HCT116 (cell line): ENCODE data around the gene GPR108. TPM values are rescaled to one million over a fixed set of nuclear protein-coding genes. Genes with fewer than 3 reads are reported as not detected.
A peak's percentile ranks its signal among the peaks of the same experiment; 100 is the strongest.

Experiments
- ATAC-seq: fragments of 200-7000 bp; cut with Tn5 transposase; 2 replicates; pipeline ENCODE4 v1.9.1; 2020; ENCODE audit warnings: mild to moderate bottlenecking, moderate library complexity
- BruUV-seq: library from RNA; stranded (reverse); fragments of 400-500 nt; replicated peaks from 2 replicates; lab custom pipeline; 2021; lab: Mats Ljungman, UMichigan
- CTCF ChIA-PET: fragments of 300-600 bp; sonication (Branson Sonifier 250); formaldehyde crosslinking; loops from one replicate; lab custom pipeline; 2021; ENCODE audit warnings: antibody characterized with exemption; lab: Charles Lee
- POLR2A ChIA-PET: fragments of 300-600, 350-600 bp; sonication (Branson Sonifier 250); formaldehyde crosslinking; loops from one replicate; lab custom pipeline; 2021; ENCODE audit warnings: antibody characterized with exemption; lab: Charles Lee
- RAD21 ChIA-PET, 2 experiments: fragments of 300-600 bp; sonication (Branson Sonifier 250); formaldehyde crosslinking; loops; one replicate each; lab custom pipeline; 2023; ENCODE audit warnings: low total read pairs in 2 of 2; ENCODE audit not compliant: uncharacterized antibody in 2 of 2, unreplicated experiment in 2 of 2, low non-redundant PET in 1 of 2; lab: Charles Lee
- DNase-seq: peaks from one replicate; pipeline ENCODE4 v3.0.0-alpha.2; 2010; ENCODE audit warnings: low read depth, low spot score
- H2AFZ ChIP-seq: fragments of 200-600 bp; shearing (Covaris generic), sonication (generic); 2 replicates; pipeline ENCODE4 v1.6.1; 2017; ENCODE audit warnings: low read depth, mixed run types, mixed read lengths, antibody characterized with exemption, low read length; ENCODE audit not compliant: poor library complexity, severe bottlenecking
- H3K27ac ChIP-seq: 2 replicates; pipeline ENCODE4 v1.5.1; 2012; ENCODE audit warnings: low read depth, low read length
- H3K27me3 ChIP-seq: fragments of 200-600 bp; sonication (generic); 2 replicates; pipeline ENCODE4 v1.6.1; 2016; ENCODE audit warnings: mixed run types, low read length, mixed read lengths; ENCODE audit not compliant: insufficient read depth
- H3K36me3 ChIP-seq, 2 experiments: fragments of 200-500 bp in 1 of 2; fragments of 200-600 bp in 1 of 2; sonication (Bioruptor generic) in 1 of 2; sonication (generic) in 1 of 2; 2 replicates each; pipeline versions ENCODE4 v1.5.1 to v1.6.1; 2014 to 2016; ENCODE audit warnings: low read length in 2 of 2, inconsistent platforms in 1 of 2, mixed read lengths in 1 of 2, mixed run types in 1 of 2; ENCODE audit not compliant: insufficient read depth in 2 of 2, control insufficient read depth in 1 of 2
- H3K4me1 ChIP-seq, 2 experiments: fragments of 200-600 bp in 1 of 2; sonication (generic) in 1 of 2; 2 replicates each; pipeline versions ENCODE4 v1.5.1 to v1.6.1; 2012 to 2017; ENCODE audit warnings: low read length in 2 of 2, inconsistent platforms in 1 of 2, mild to moderate bottlenecking in 1 of 2, mixed read lengths in 1 of 2, mixed run types in 1 of 2, moderate library complexity in 1 of 2; ENCODE audit not compliant: insufficient read depth in 2 of 2, control insufficient read depth in 1 of 2
- H3K4me2 ChIP-seq: fragments of 200-600 bp; sonication (generic); 2 replicates; pipeline ENCODE4 v1.6.1; 2017; ENCODE audit warnings: mixed run types, low read length, mixed read lengths
- H3K4me3 ChIP-seq, 2 experiments: fragments of 200-600 bp in 1 of 2; sonication (generic) in 1 of 2; replicated peaks in 1 of 2; 2 replicates each; pipeline ENCODE4 v1.5.1; 2011 to 2016; ENCODE audit warnings: low read length in 2 of 2, control low read depth in 1 of 2, low read depth in 1 of 2, mild to moderate bottlenecking in 1 of 2, mixed read lengths in 1 of 2, mixed run types in 1 of 2
- H3K79me2 ChIP-seq: fragments of 200-600 bp; sonication (generic); 2 replicates; pipeline ENCODE4 v1.6.1; 2017; ENCODE audit warnings: mild to moderate bottlenecking, mixed run types, low read length, moderate library complexity, mixed read lengths; ENCODE audit not compliant: insufficient read depth
- H3K9ac ChIP-seq: fragments of 200-600 bp; sonication (generic); 2 replicates; pipeline ENCODE4 v1.6.1; 2016; ENCODE audit warnings: low read length, mixed read lengths
- H3K9me2 ChIP-seq: fragments of 200-600 bp; sonication (generic), shearing (Covaris generic); 2 replicates; pipeline ENCODE4 v1.6.1; 2017; ENCODE audit warnings: mixed run types, mild to moderate bottlenecking, moderate library complexity; ENCODE audit not compliant: insufficient read depth
- H3K9me3 ChIP-seq, 2 experiments: fragments of 200-500 bp in 1 of 2; fragments of 200-600 bp in 1 of 2; sonication (Bioruptor generic) in 1 of 2; sonication (generic) in 1 of 2; 2 replicates each; pipeline ENCODE4 v1.6.1; 2014 to 2017; ENCODE audit warnings: low read length in 2 of 2, mixed read lengths in 2 of 2, inconsistent platforms in 1 of 2, low read depth in 1 of 2, mild to moderate bottlenecking in 1 of 2, mixed run types in 1 of 2, moderate library complexity in 1 of 2; ENCODE audit not compliant: control insufficient read depth in 1 of 2, insufficient read depth in 1 of 2
- H4K20me1 ChIP-seq: fragments of 200-600 bp; sonication (generic), shearing (Covaris generic); 2 replicates; pipeline ENCODE4 v1.6.1; 2017; ENCODE audit warnings: mixed run types, mild to moderate bottlenecking, moderate library complexity; ENCODE audit not compliant: insufficient read depth
- CBX3 ChIP-seq: IDR thresholded peaks from 2 replicates; pipeline ENCODE4 v1.6.1; 2012; ENCODE audit warnings: low read depth
- CEBPB ChIP-seq: IDR thresholded peaks from 2 replicates; pipeline ENCODE4 v1.6.1; 2012; ENCODE audit warnings: low read depth
- CTCF ChIP-seq, 3 experiments: fragments of 200-600 bp in 1 of 3; sonication (generic) in 1 of 3; IDR thresholded peaks in 2 of 3; conservative IDR thresholded peaks in 1 of 3; 2 replicates each; pipeline ENCODE4 v1.5.1; 2012 to 2017; ENCODE audit warnings: low read depth in 2 of 3, low read length in 2 of 3, antibody characterized with exemption in 1 of 3, borderline replicate concordance in 1 of 3, control low read depth in 1 of 3, mild to moderate bottlenecking in 1 of 3, mixed read lengths in 1 of 3, mixed run types in 1 of 3, moderate library complexity in 1 of 3; ENCODE audit not compliant: insufficient read depth in 1 of 3
- EGR1 ChIP-seq: IDR thresholded peaks from 2 replicates; pipeline ENCODE4 v1.6.1; 2012; ENCODE audit warnings: low read depth
- ELF1 ChIP-seq: IDR thresholded peaks from 2 replicates; pipeline ENCODE4 v1.6.1; 2012; ENCODE audit warnings: low read depth, borderline replicate concordance
- EZH2 ChIP-seq: fragments of 200-600 bp; sonication (generic); IDR thresholded peaks from 2 replicates; pipeline ENCODE4 v1.6.1; 2017; ENCODE audit warnings: antibody characterized with exemption, mixed run types
- EZH2phosphoT487 ChIP-seq: fragments of 200-600 bp; IDR thresholded peaks from 2 replicates; pipeline ENCODE4 v1.6.1; 2018; ENCODE audit warnings: antibody characterized with exemption, borderline replicate concordance
- FOSL1 ChIP-seq: IDR thresholded peaks from 2 replicates; pipeline ENCODE4 v1.6.1; 2012; ENCODE audit warnings: low read depth
- JUND ChIP-seq: IDR thresholded peaks from 2 replicates; pipeline ENCODE4 v1.6.1; 2012
- POLR2AphosphoS5 ChIP-seq: IDR thresholded peaks from 2 replicates; pipeline ENCODE4 v1.6.1; 2011; ENCODE audit warnings: mild to moderate bottlenecking, low read depth, low read length, moderate library complexity
- RAD21 ChIP-seq: IDR thresholded peaks from 2 replicates; pipeline ENCODE4 v1.6.1; 2012; ENCODE audit warnings: low read depth, mild to moderate bottlenecking
- REST ChIP-seq: IDR thresholded peaks from 2 replicates; pipeline ENCODE4 v1.6.1; 2012; ENCODE audit warnings: low read depth
- SIN3A ChIP-seq: IDR thresholded peaks from 2 replicates; pipeline ENCODE4 v1.6.1; 2012; ENCODE audit warnings: low read depth
- SP1 ChIP-seq: IDR thresholded peaks from 2 replicates; pipeline ENCODE4 v1.6.1; 2012; ENCODE audit warnings: low read depth
- SRF ChIP-seq: IDR thresholded peaks from 2 replicates; pipeline ENCODE4 v1.6.1; 2012; ENCODE audit warnings: low read depth
- YY1 ChIP-seq: IDR thresholded peaks from 2 replicates; pipeline ENCODE4 v1.6.1; 2011; ENCODE audit warnings: low read length, low read depth, moderate library complexity, mild to moderate bottlenecking; ENCODE audit not compliant: insufficient replicate concordance; ENCODE audit errors: extremely low read depth
- ZFX ChIP-seq: fragments of 450-650 bp; IDR thresholded peaks from 2 replicates; pipeline ENCODE4 v1.6.1; 2017
- ZNF274 ChIP-seq: fragments of 200-500 bp; sonication (Bioruptor generic); IDR thresholded peaks from 2 replicates; pipeline ENCODE4 v1.6.1; 2014; ENCODE audit warnings: mild to moderate bottlenecking, low read depth, low read length, inconsistent platforms
- intact Hi-C: fragments of 100-400 bp; cut with micrococcal nuclease; formaldehyde crosslinking; loops from 2 replicates; pipeline ENCODE4 v1.10.0; 2022
- total RNA-seq: library from RNA; stranded (reverse); gene quantifications from one replicate; pipeline ENCODE4 v1.2.1, GENCODE V29; 2021; ENCODE audit not compliant: unreplicated experiment

The GPR108 gene
- total RNA-seq, 1 experiment from 2014 or later: 75.0 TPM

- TF ChIP-seq CTCF (IDR thresholded peaks at IDR 0.05 in 2 of 3, conservative IDR thresholded peaks at IDR 0.05 in 1 of 3; ENCODE audit: borderline replicate concordance in 1 of 3, insufficient read depth in 1 of 3, low read depth in 2 of 3, low read length in 2 of 3): no peak
- TF ChIP-seq POLR2AphosphoS5: no peak
- TF ChIP-seq EZH2phosphoT487: no peak
- TF ChIP-seq CEBPB: no peak
- no peak for TF ChIP-seq SP1
- TF ChIP-seq FOSL1: no peak
- TF ChIP-seq CBX3: no peak
- no peak for TF ChIP-seq SRF
- TF ChIP-seq JUND: no peak
Measured at GRCh38 chr19:6760606-6761005, 23.2 kb upstream of the GPR108 start (continued).

- no peaks in the 10 kb centered on the region for H3K9me2 ChIP-seq
- H3K4me1 ChIP-seq: peaks cover 13 to 31% of the 10 kb centered on the region in 2 experiments; a peak in 3 of 4 replicates
- no TSS peak for BruUV-seq
- H2AFZ ChIP-seq: no peak overlapping the region
- no peak overlapping the region for H3K4me2 ChIP-seq
- no peak for DNase-seq
- no peak for TF ChIP-seq REST
- no peak for TF ChIP-seq FOSL1
- TF ChIP-seq ZNF274: no peak
- no peak for TF ChIP-seq EGR1
- TF ChIP-seq ZFX: no peak
- TF ChIP-seq SRF: no peak
- TF ChIP-seq ELF1: no peak
- no peak for TF ChIP-seq RAD21
- no peak for TF ChIP-seq EZH2
- no peak for TF ChIP-seq YY1
- TF ChIP-seq SIN3A: no peak
- no peak for ATAC-seq
- H3K9ac ChIP-seq: no peak overlapping the region
- H4K20me1 ChIP-seq: no peaks in the 10 kb centered on the region; the same call in 1 of the 2 replicates
- no peak overlapping the region for H3K4me3 ChIP-seq
- H3K79me2 ChIP-seq: peaks cover 2% of the 10 kb centered on the region; the same call in 1 of the 2 replicates
- H3K27me3 ChIP-seq: no peaks in the 10 kb centered on the region
- ChIA-PET RAD21 (no interaction called here), CTCF (interaction anchor here (1.3 kb wide), 1 partner anchor 109 kb away, joined by 3 read pairs; no protein-coding TSS in a partner anchor), POLR2A (interaction anchor here (0.5 to 2.0 kb wide), 3 partner anchors 12 to 1561 kb away, joined by 3 to 10 read pairs (median 6); partner anchors contain the start of genes GPR108 and SH2D3A)
- no peaks in the 10 kb centered on the region for H3K9me3 ChIP-seq
- H3K27ac ChIP-seq: peak overlapping the region; percentile 88
- peaks cover 10 to 38% of the 10 kb centered on the region in 2 experiments; a peak in 2 of 4 replicates for H3K36me3 ChIP-seq
- intact Hi-C loops: loop anchor here (5.0 kb wide), 1 partner anchor 238 kb away; no protein-coding TSS in a partner anchor
Measured at GRCh38 chr19:6754653-6755463, 17.5 kb upstream of the GPR108 start.
